ENCODE data around the gene LEKR1.

Gene LEKR1

GRCh38 chr3:156826144-156826895, at the start of gene LEKR1:
TSS of gene LEKR1 (plus strand) at chr3:156826353. CDS start at chr3:156829330, 2,977 bp downstream.
- DNase-seq (ENCODE audit: low read depth): peak; percentile 84
- peak within 1 kb of the TSS; percentile 56 for H3K4me3 ChIP-seq (ENCODE audit: control insufficient read depth, low read depth, low read length)
- TF ChIP-seq CTCF (IDR thresholded peaks at IDR 0.05; ENCODE audit: control insufficient read depth, insufficient read depth, low read depth, low read length, missing control alignments): no peak

- TF ChIP-seq CTCF (IDR thresholded peaks at IDR 0.05; ENCODE audit: control insufficient read depth, insufficient read depth, low read depth, low read length, missing control alignments): no peak
- H3K4me3 ChIP-seq (ENCODE audit: control insufficient read depth, low read depth, low read length): no peak overlapping the region
- DNase-seq (ENCODE audit: low read depth): no peak
These were observed 49.3 kb upstream of the LEKR1 start for GRCh38 chr3:156776871-156777270.

GRCh38 chr3:156781310-156782230, 44.6 kb upstream of the LEKR1 start:
- no peak for DNase-seq (ENCODE audit: low read depth)
- H3K4me3 ChIP-seq (ENCODE audit: control insufficient read depth, low read depth, low read length): no peak overlapping the region
- TF ChIP-seq CTCF (IDR thresholded peaks at IDR 0.05; ENCODE audit: control insufficient read depth, insufficient read depth, low read depth, low read length, missing control alignments): no peak

- TF ChIP-seq CTCF (IDR thresholded peaks at IDR 0.05; ENCODE audit: control insufficient read depth, insufficient read depth, low read depth, low read length, missing control alignments): no peak
- no peak overlapping the region for H3K4me3 ChIP-seq (ENCODE audit: control insufficient read depth, low read depth, low read length)
- DNase-seq (ENCODE audit: low read depth): no peak
These were observed 43.8 kb upstream of the LEKR1 start for GRCh38 chr3:156782319-156782718.

GRCh38 chr3:156782921-156783320, 43.2 kb upstream of the LEKR1 start:
- H3K4me3 ChIP-seq (ENCODE audit: control insufficient read depth, low read depth, low read length): no peak overlapping the region
- TF ChIP-seq CTCF (IDR thresholded peaks at IDR 0.05; ENCODE audit: control insufficient read depth, insufficient read depth, low read depth, low read length, missing control alignments): no peak
- no peak for DNase-seq (ENCODE audit: low read depth)

GRCh38 chr3:156787001-156787400, 39.2 kb upstream of the LEKR1 start:
- H3K4me3 ChIP-seq (ENCODE audit: control insufficient read depth, low read depth, low read length): no peak overlapping the region
- no peak for TF ChIP-seq CTCF (IDR thresholded peaks at IDR 0.05; ENCODE audit: control insufficient read depth, insufficient read depth, low read depth, low read length, missing control alignments)
- DNase-seq (ENCODE audit: low read depth): no peak

Measured in AG09309 (cell line).